Activated CD4-positive, CD25-positive, alpha-beta regulatory T cell treated with anti-CD3 and anti-CD28 coated beads, Interleukin-2, amount 50 U/mL, for 24 hours (primary cell): Measurements from ENCODE around the gene CCBE1.

Source experiments
- ATAC-seq, 2 donors: fragments of 150-1000 bp; cut with Tn5 transposase; one replicate each; pipeline ENCODE4 v1.10.0; 2021; ENCODE audit warnings: mild to moderate bottlenecking in 1 of 2, moderate library complexity in 1 of 2

Gene CCBE1

GRCh38 chr18:59481436-59481835, 215.8 kb downstream of the CCBE1 start:
- no peak for ATAC-seq

GRCh38 chr18:59479776-59480175, 217.4 kb downstream of the CCBE1 start:
- ATAC-seq = no peak

GRCh38 chr18:59478591-59478990, 218.6 kb downstream of the CCBE1 start:
- no peak for ATAC-seq

- no peak for ATAC-seq
Observed at GRCh38 chr18:59477849-59478248, 219.4 kb downstream of the CCBE1 start.

- ATAC-seq = no peak
Observed at GRCh38 chr18:59470561-59471121, 226.6 kb downstream of the CCBE1 start.

GRCh38 chr18:59469463-59470180, 227.6 kb downstream of the CCBE1 start:
- ATAC-seq = no peak

- ATAC-seq = no peak
Observed at GRCh38 chr18:59468821-59469220, 228.4 kb downstream of the CCBE1 start.

- no peak for ATAC-seq
Observed at GRCh38 chr18:59467497-59467896, 229.7 kb downstream of the CCBE1 start.

- ATAC-seq = no peak
Observed at GRCh38 chr18:59466980-59467379, 230.2 kb downstream of the CCBE1 start.

GRCh38 chr18:59464486-59464885, 232.7 kb downstream of the CCBE1 start:
- no peak for ATAC-seq

GRCh38 chr18:59461171-59461570, 236.1 kb downstream of the CCBE1 start:
- ATAC-seq = no peak

GRCh38 chr18:59460072-59460420, 237.2 kb downstream of the CCBE1 start:
- ATAC-seq = no peak

- ATAC-seq = no peak
Observed at GRCh38 chr18:59459369-59460071, 237.7 kb downstream of the CCBE1 start.

- ATAC-seq = no peak
Observed at GRCh38 chr18:59458575-59458974, 238.6 kb downstream of the CCBE1 start.

- ATAC-seq = no peak
Observed at GRCh38 chr18:59456657-59457056, 240.6 kb downstream of the CCBE1 start.

- ATAC-seq = no peak
Observed at GRCh38 chr18:59455728-59456276, 241.4 kb downstream of the CCBE1 start.

GRCh38 chr18:59454909-59455727, 242.1 kb downstream of the CCBE1 start:
- no peak for ATAC-seq

- no peak for ATAC-seq
Observed at GRCh38 chr18:59453468-59453961, 243.7 kb downstream of the CCBE1 start.

- ATAC-seq = no peak
Observed at GRCh38 chr18:59451963-59452362, 245.3 kb downstream of the CCBE1 start.

GRCh38 chr18:59451073-59451472, 246.2 kb downstream of the CCBE1 start:
- ATAC-seq = no peak

GRCh38 chr18:59448546-59448945, 248.7 kb downstream of the CCBE1 start:
- ATAC-seq = no peak

- no peak for ATAC-seq
Observed at GRCh38 chr18:59446012-59446411, 251.2 kb downstream of the CCBE1 start.
